K562 (cell line): ENCODE data around the gene SNW1. TPM values are rescaled to one million over a fixed set of nuclear protein-coding genes. Genes with fewer than 3 reads are reported as not detected.

Source experiments
- BCOR ChIP-seq: fragments of 450-650 bp; IDR thresholded peaks from 2 replicates; pipeline ENCODE4 v1.6.1; 2016
- CCNT2 ChIP-seq: IDR thresholded peaks from 2 replicates; pipeline ENCODE4 v1.6.1; 2011; ENCODE audit warnings: borderline replicate concordance, low read depth, mild to moderate bottlenecking, moderate library complexity, mixed read lengths, low read length; ENCODE audit not compliant: insufficient read length; ENCODE audit errors: extremely low read depth
- CHD2 ChIP-seq: IDR thresholded peaks from 2 replicates; pipeline ENCODE4 v1.6.1; 2011; ENCODE audit warnings: low read depth, low read length
- DMBX1 ChIP-seq: fragments of 250-450 bp; sonication (Bioruptor Pico); IDR thresholded peaks from 2 replicates; pipeline ENCODE4 v1.8.0; 2022; ENCODE audit warnings: inconsistent platforms, mild to moderate bottlenecking, moderate library complexity, borderline replicate concordance
- EWSR1 ChIP-seq: fragments of 450-650 bp; IDR thresholded peaks from 2 replicates; pipeline ENCODE4 v1.6.1; 2018; ENCODE audit warnings: borderline replicate concordance, mild to moderate bottlenecking, low read depth, moderate library complexity; ENCODE audit not compliant: partially characterized antibody
- GATAD2B ChIP-seq: fragments of 450-650 bp; IDR thresholded peaks from 2 replicates; pipeline ENCODE4 v1.6.1; 2017; ENCODE audit warnings: mild to moderate bottlenecking, borderline replicate concordance
- KHSRP ChIP-seq: fragments of 450-650 bp; IDR thresholded peaks from 2 replicates; pipeline ENCODE4 v1.6.1; 2017
- NCOA6 ChIP-seq: fragments of 450-650 bp; IDR thresholded peaks from 2 replicates; pipeline ENCODE4 v1.6.1; 2017; ENCODE audit warnings: mild to moderate bottlenecking
- SETDB1 ChIP-seq: IDR thresholded peaks from one replicate; pipeline ENCODE4 v1.6.1; 2012; ENCODE audit warnings: low read length, control low read depth, inconsistent platforms
- TCF7 ChIP-seq: sonication (generic); IDR thresholded peaks from 2 replicates; pipeline ENCODE4 v1.6.1; 2016; ENCODE audit warnings: antibody characterized with exemption, borderline replicate concordance
- TFAM ChIP-seq: fragments of 250-450 bp; sonication (Bioruptor Pico); conservative IDR thresholded peaks from 2 replicates; pipeline ENCODE4 v1.5.0; 2021; ENCODE audit warnings: mild to moderate bottlenecking, moderate library complexity
- ZNF445 ChIP-seq: fragments of 250-450 bp; sonication (Bioruptor Pico); IDR thresholded peaks from 2 replicates; pipeline ENCODE4 v1.4.0; 2020; ENCODE audit warnings: low read depth, mild to moderate bottlenecking, moderate library complexity
- ZNF609 ChIP-seq: sonication (generic); formaldehyde crosslinking; IDR thresholded peaks from 2 replicates; pipeline ENCODE4 v1.8.1; 2023; ENCODE audit warnings: missing genetic modification reagents, mild to moderate bottlenecking, borderline replicate concordance
- polyA plus RNA-seq, 8 experiments: library from polyadenylated mRNA; depleted of rRNA in 4 of 8; stranded (reverse) in 5 of 8; unstranded in 3 of 8; fragments of >200 nt; fragmentation: Nextera tagmentation in 2 of 8; fragmentation: Illumina TruSeq in 1 of 8; extraction: Ambion mirVana in 2 of 8; extraction: Trizol in 1 of 8; gene quantifications; 2 replicates each; pipeline versions ENCODE4 v1.2.1 to v1.2.3, GENCODE V29; 2011 to 2014; ENCODE audit warnings: inconsistent platforms in 1 of 8, missing spikeins in 1 of 8
- total RNA-seq, 7 experiments: library from RNA; depleted of rRNA in 6 of 7; stranded (reverse); fragments of >200 nt in 6 of 7; fragmentation: Illumina TruSeq in 2 of 7; extraction: Trizol in 2 of 7; gene quantifications; 2 replicates each; pipeline versions ENCODE4 v1.2.1 to v1.2.3, GENCODE V29; 2011 to 2021; ENCODE audit warnings: low replicate concordance in 1 of 7
- TF ChIP-seq, protein P1 (sequence below): fragments of 450-650 bp; IDR thresholded peaks from 2 replicates; pipeline ENCODE4 v1.6.1; 2016; ENCODE audit warnings: antibody characterized with exemption
- TF ChIP-seq, protein P2 (sequence below): fragments of 250-450 bp; sonication (Bioruptor Pico); IDR thresholded peaks from 2 replicates; pipeline ENCODE4 v1.5.0; 2021
- TF ChIP-seq, protein P3 (sequence below): fragments of 450-650 bp; IDR thresholded peaks from 2 replicates; pipeline ENCODE4 v1.6.1; 2016; ENCODE audit warnings: borderline replicate concordance

The SNW1 gene
- total and polyA plus RNA-seq, 9 of the 15 experiments (the other 6 are each of a cell fraction or from before 2014, with no cell fraction given), result 64.4 to 143 (median 98.2) TPM

GRCh38 chr14:77799863-77800730 is 39.1 kb upstream of the SNW1 start, which contains the start of gene ADCK1 (continued):
- TF ChIP-seq, protein P1, sequence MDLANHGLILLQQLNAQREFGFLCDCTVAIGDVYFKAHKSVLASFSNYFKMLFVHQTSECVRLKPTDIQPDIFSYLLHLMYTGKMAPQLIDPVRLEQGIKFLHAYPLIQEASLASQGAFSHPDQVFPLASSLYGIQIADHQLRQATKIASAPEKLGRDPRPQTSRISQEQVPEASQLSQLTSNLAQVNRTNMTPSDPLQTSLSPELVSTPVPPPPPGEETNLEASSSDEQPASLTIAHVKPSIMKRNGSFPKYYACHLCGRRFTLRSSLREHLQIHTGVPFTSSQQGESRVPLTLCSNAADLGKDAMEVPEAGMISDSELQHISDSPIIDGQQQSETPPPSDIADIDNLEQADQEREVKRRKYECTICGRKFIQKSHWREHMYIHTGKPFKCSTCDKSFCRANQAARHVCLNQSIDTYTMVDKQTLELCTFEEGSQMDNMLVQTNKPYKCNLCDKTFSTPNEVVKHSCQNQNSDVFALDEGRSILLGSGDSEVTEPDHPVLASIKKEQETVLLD, result no peak
- TF ChIP-seq NCOA6 (no peak), DMBX1 (CRISPR knock-in tag) (no peak), TCF7 (no peak), CCNT2 (peak; percentile 77), GATAD2B (no peak), TFAM (CRISPR knock-in tag) (no peak), ZNF609 (CRISPR knock-in tag) (no peak), SETDB1 (no peak), KHSRP (no peak), BCOR (no peak), ZNF445 (CRISPR knock-in tag) (no peak), CHD2 (no peak), EWSR1 (no peak)
- TF ChIP-seq, protein P2, sequence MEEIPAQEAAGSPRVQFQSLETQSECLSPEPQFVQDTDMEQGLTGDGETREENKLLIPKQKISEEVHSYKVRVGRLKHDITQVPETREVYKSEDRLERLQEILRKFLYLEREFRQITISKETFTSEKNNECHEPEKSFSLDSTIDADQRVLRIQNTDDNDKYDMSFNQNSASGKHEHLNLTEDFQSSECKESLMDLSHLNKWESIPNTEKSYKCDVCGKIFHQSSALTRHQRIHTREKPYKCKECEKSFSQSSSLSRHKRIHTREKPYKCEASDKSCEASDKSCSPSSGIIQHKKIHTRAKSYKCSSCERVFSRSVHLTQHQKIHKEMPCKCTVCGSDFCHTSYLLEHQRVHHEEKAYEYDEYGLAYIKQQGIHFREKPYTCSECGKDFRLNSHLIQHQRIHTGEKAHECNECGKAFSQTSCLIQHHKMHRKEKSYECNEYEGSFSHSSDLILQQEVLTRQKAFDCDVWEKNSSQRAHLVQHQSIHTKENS, result no peak
- TF ChIP-seq, protein P3, sequence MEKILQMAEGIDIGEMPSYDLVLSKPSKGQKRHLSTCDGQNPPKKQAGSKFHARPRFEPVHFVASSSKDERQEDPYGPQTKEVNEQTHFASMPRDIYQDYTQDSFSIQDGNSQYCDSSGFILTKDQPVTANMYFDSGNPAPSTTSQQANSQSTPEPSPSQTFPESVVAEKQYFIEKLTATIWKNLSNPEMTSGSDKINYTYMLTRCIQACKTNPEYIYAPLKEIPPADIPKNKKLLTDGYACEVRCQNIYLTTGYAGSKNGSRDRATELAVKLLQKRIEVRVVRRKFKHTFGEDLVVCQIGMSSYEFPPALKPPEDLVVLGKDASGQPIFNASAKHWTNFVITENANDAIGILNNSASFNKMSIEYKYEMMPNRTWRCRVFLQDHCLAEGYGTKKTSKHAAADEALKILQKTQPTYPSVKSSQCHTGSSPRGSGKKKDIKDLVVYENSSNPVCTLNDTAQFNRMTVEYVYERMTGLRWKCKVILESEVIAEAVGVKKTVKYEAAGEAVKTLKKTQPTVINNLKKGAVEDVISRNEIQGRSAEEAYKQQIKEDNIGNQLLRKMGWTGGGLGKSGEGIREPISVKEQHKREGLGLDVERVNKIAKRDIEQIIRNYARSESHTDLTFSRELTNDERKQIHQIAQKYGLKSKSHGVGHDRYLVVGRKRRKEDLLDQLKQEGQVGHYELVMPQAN, result peak; percentile 86
